Caki2 (cell line): ENCODE measurements around the gene OGFR. TPM values are rescaled to one million over a fixed set of nuclear protein-coding genes. Genes with fewer than 3 reads are reported as not detected.

Experiments
- DNase-seq: peaks from one replicate; pipeline ENCODE4 v3.0.0-alpha.2; 2015; ENCODE audit warnings: low read depth
- in situ Hi-C: cut with HindIII; loops from 2 replicates; pipeline ENCODE4 v1.10.0; 2016; ENCODE audit warnings: low sequenced_read_pairs, low pct_unique_long_range_greater_than_20kb, mixed read lengths
- total RNA-seq: library from RNA; depleted of rRNA; stranded (reverse); fragments of >200 nt; shearing (Covaris generic); gene quantifications from 2 replicates; pipeline ENCODE4 v1.2.3, GENCODE V29; 2014; ENCODE audit warnings: low replicate concordance

Gene OGFR
- total RNA-seq, 1 experiment from 2014 or later: 86.3 TPM

- DNase-seq: no peak
- in situ Hi-C loops: no loop called here
Observed at GRCh38 chr20:62778601-62779416, 25.8 kb upstream of the OGFR start.

GRCh38 chr20:62779417-62779685 is 25.3 kb upstream of the OGFR start:
- no peak for DNase-seq
- in situ Hi-C loops: no loop called here

GRCh38 chr20:62780204-62780603 is 24.4 kb upstream of the OGFR start:
- no peak for DNase-seq
- in situ Hi-C loops: no loop called here

- no peak for DNase-seq
- in situ Hi-C loops: no loop called here
Observed at GRCh38 chr20:62780696-62781095, 23.9 kb upstream of the OGFR start.

- DNase-seq: no peak
- in situ Hi-C loops: no loop called here
Observed at GRCh38 chr20:62782149-62782892, 22.3 kb upstream of the OGFR start.

GRCh38 chr20:62782893-62783278 is 21.7 kb upstream of the OGFR start:
- in situ Hi-C loops: no loop called here
- no peak for DNase-seq

GRCh38 chr20:62784497-62784896 is 20.1 kb upstream of the OGFR start:
- DNase-seq: no peak
- in situ Hi-C loops: no loop called here

GRCh38 chr20:62785393-62785792 is 19.2 kb upstream of the OGFR start:
- DNase-seq: no peak
- in situ Hi-C loops: no loop called here

GRCh38 chr20:62786157-62786556 is 18.5 kb upstream of the OGFR start:
- DNase-seq: no peak
- in situ Hi-C loops: no loop called here

GRCh38 chr20:62787321-62787720 is 17.3 kb upstream of the OGFR start:
- no peak for DNase-seq
- in situ Hi-C loops: no loop called here

GRCh38 chr20:62787866-62788265 is 16.8 kb upstream of the OGFR start:
- in situ Hi-C loops: no loop called here
- DNase-seq: no peak

- in situ Hi-C loops: no loop called here
- DNase-seq: no peak
Observed at GRCh38 chr20:62788607-62789006, 16.0 kb upstream of the OGFR start.

GRCh38 chr20:62790075-62790474 is 14.6 kb upstream of the OGFR start:
- in situ Hi-C loops: no loop called here
- no peak for DNase-seq

- DNase-seq: peak; percentile 81
- in situ Hi-C loops: no loop called here
Observed at GRCh38 chr20:62791301-62792181, 13.1 kb upstream of the OGFR start.

GRCh38 chr20:62792182-62792939 is 12.3 kb upstream of the OGFR start:
- no peak for DNase-seq
- in situ Hi-C loops: no loop called here

GRCh38 chr20:62792940-62793756 is 11.5 kb upstream of the OGFR start:
- no peak for DNase-seq

GRCh38 chr20:62793757-62794006 is 11.0 kb upstream of the OGFR start:
- in situ Hi-C loops: no loop called here
- DNase-seq: no peak

More at GRCh38 chr20:62792940-62793756, 11.5 kb upstream of the OGFR start:
- in situ Hi-C loops: no loop called here
